GM12892 (cell line): ENCODE results near the gene MMRN1.

Source experiments
- POLR2A ChIP-seq: IDR thresholded peaks from 2 replicates; pipeline ENCODE4 v1.6.1; 2011; ENCODE audit warnings: low read depth, low read length, control low read depth
- POLR2AphosphoS5 ChIP-seq: IDR thresholded peaks from 2 replicates; pipeline ENCODE4 v1.6.1; 2011; ENCODE audit warnings: low read depth, low read length, control low read depth

GRCh38 chr4:89860971-89861370, 33.7 kb upstream of the MMRN1 start:
- TF ChIP-seq POLR2A (no peak), POLR2AphosphoS5 (no peak)
